T-helper 2 cell treated with Interferon-gamma antibody and Interleukin-4, amounts not matched to agents 5 μg/mL and 100 μg/mL, for 36 hours (primary cell): Measurements from ENCODE around the gene NUDT4.
"Not testable (repeated sequence)": the region's sequence is repeated elsewhere in the genome, so short reads cannot be mapped to it uniquely, and the experiment has no call there.

Source experiments
- DNase-seq: peaks from one replicate; pipeline ENCODE4 v3.0.0; 2021; ENCODE audit warnings: low spot score
- H3K27ac Mint-ChIP-seq: one replicate; pipeline ENCODE4 v1.8.0; 2021; ENCODE audit warnings: mild to moderate bottlenecking, mixed read lengths
- H3K27me3 Mint-ChIP-seq: one replicate; pipeline ENCODE4 v1.8.0; 2021; ENCODE audit warnings: low read depth, mixed read lengths
- H3K36me3 Mint-ChIP-seq: one replicate; pipeline ENCODE4 v1.8.0; 2021; ENCODE audit warnings: low read depth, mixed read lengths
- H3K4me1 Mint-ChIP-seq: one replicate; pipeline ENCODE4 v1.8.0; 2021; ENCODE audit warnings: low read depth, mixed read lengths
- H3K4me3 Mint-ChIP-seq: one replicate; pipeline ENCODE4 v1.8.0; 2022; ENCODE audit warnings: mild to moderate bottlenecking, moderate library complexity, mixed read lengths
- H3K9me3 Mint-ChIP-seq: one replicate; pipeline ENCODE4 v1.8.0; 2021; ENCODE audit warnings: mixed read lengths

NUDT4 gene

GRCh38 chr12:93402333-93403311 is 24.9 kb downstream of the NUDT4 start:
- H3K9me3 Mint-ChIP-seq = no peaks in the 10 kb centered on the region
- no peak for DNase-seq
- no peak overlapping the region for H3K4me3 Mint-ChIP-seq
- peaks cover 2% of the 10 kb centered on the region for H3K4me1 Mint-ChIP-seq
- H3K27ac Mint-ChIP-seq = no peak overlapping the region
- H3K36me3 Mint-ChIP-seq = peaks cover 42% of the 10 kb centered on the region
- no peaks in the 10 kb centered on the region for H3K27me3 Mint-ChIP-seq

DNA sequence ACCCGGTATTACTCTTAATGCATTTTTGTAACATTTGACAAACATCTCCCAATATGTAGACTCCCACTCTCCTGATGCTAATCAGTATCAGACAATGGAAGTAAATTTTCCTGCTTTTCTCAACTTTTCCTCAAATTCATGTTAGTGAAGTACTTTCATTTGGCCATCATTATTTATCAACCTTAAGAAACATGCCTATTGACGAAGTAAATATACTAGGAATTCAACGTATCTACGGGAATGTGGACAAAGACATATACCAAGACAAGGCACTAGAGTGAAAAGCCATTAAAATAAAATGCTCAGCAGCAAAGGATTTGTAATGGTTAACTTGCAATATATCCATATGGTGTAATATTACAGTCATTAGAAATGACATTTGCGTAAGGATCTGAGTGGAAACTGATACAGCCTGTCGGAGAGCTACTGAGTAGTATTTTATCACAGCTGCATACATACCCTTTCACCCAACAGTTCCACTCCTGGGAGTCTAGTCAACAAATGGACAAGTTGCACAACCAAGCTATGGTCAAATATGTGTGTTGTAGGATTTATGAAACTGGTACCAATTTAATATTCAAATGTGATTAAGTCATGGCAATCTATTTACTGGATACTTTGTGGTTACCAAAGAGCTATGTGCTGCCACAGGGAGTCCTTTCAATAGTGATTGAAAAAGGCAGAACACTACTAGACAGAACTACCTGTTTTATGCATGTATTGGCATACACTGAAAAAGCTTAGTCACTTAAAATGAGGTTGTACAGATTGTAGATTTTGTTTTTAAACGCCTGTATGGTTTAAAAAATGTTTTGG is 26.5 kb downstream of the NUDT4 start:
- no peak for DNase-seq
- Mint-ChIP-seq H3K9me3 (no peaks in the 10 kb centered on the region), H3K4me1 (peaks cover 11% of the 10 kb centered on the region), H3K4me3 (no peak overlapping the region), H3K27me3 (no peaks in the 10 kb centered on the region), H3K27ac (no peak overlapping the region), H3K36me3 (peaks cover 47% of the 10 kb centered on the region)

DNA sequence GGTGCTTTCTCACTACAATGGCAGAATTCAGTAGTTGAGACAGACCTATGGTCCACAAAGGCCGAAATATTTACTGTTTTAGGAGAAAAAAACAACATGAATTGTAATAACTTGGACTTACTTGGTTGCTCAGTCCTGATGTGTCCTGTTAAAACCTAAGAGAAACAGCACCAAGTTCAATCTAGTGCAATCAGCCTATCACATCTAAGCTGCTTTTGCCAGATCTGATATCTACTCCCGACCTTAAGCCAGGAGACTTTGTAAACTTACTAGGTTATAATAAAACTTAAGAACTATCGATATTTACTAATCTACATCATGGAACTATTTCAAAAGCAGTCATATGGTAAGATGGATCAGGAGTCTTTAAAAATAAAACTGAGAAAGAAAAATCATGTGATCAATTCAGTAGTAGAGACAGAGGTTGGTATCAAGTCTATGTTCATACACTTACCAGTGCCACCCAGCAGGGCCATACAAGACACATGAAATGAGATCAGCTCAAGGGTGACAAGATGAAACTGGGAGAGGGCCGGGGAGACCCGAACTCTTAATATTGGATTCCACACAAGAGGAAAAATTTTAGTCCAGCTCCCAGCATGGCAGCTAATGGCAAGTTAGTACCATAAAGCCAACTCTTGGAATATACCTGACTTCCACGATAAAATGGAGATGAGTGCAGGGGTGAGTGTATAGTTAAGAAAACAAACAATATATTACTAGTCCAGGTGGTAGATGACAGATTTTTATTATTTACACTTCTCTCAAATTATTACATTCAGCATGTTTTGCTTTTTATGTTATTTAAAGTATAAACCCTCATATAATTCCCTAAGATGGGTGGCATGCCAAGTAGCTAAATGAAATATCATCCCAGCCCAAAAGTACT is 27.5 kb downstream of the NUDT4 start:
- Mint-ChIP-seq H3K4me3 (no peak overlapping the region), H3K4me1 (peaks cover 12% of the 10 kb centered on the region), H3K9me3 (no peaks in the 10 kb centered on the region), H3K36me3 (peaks cover 48% of the 10 kb centered on the region), H3K27me3 (no peaks in the 10 kb centered on the region), H3K27ac (no peak overlapping the region)
- no peak for DNase-seq

GRCh38 chr12:93407054-93407962 is 29.6 kb downstream of the NUDT4 start:
- no peak for DNase-seq
- H3K9me3 Mint-ChIP-seq = no peaks in the 10 kb centered on the region
- peaks cover 23% of the 10 kb centered on the region for H3K4me1 Mint-ChIP-seq
- peaks cover 59% of the 10 kb centered on the region for H3K36me3 Mint-ChIP-seq
- no peaks in the 10 kb centered on the region for H3K27me3 Mint-ChIP-seq
- no peak overlapping the region for H3K4me3 Mint-ChIP-seq
- no peak overlapping the region for H3K27ac Mint-ChIP-seq

- Mint-ChIP-seq H3K27ac (no peak overlapping the region), H3K4me3 (no peak overlapping the region), H3K9me3 (no peaks in the 10 kb centered on the region), H3K36me3 (peaks cover 55% of the 10 kb centered on the region), H3K27me3 (no peaks in the 10 kb centered on the region), H3K4me1 (peaks cover 25% of the 10 kb centered on the region)
- DNase-seq = no peak
Measured at GRCh38 chr12:93407963-93408283, 30.2 kb downstream of the NUDT4 start.

- Mint-ChIP-seq H3K9me3 (no peaks in the 10 kb centered on the region), H3K27ac (no peak overlapping the region), H3K4me3 (no peak overlapping the region), H3K4me1 (peaks cover 31% of the 10 kb centered on the region), H3K27me3 (no peaks in the 10 kb centered on the region), H3K36me3 (peaks cover 56% of the 10 kb centered on the region)
- DNase-seq = no peak
Measured at GRCh38 chr12:93408813-93409212, 31.1 kb downstream of the NUDT4 start.

GRCh38 chr12:93409343-93410187 is 31.8 kb downstream of the NUDT4 start:
- DNase-seq, H3K27me3 Mint-ChIP-seq, H3K27ac Mint-ChIP-seq, H3K9me3 Mint-ChIP-seq, H3K4me3 Mint-ChIP-seq: not testable (repeated sequence)
- Mint-ChIP-seq H3K36me3 (peaks cover 52% of the 10 kb centered on the region), H3K4me1 (peaks cover 34% of the 10 kb centered on the region)

DNA sequence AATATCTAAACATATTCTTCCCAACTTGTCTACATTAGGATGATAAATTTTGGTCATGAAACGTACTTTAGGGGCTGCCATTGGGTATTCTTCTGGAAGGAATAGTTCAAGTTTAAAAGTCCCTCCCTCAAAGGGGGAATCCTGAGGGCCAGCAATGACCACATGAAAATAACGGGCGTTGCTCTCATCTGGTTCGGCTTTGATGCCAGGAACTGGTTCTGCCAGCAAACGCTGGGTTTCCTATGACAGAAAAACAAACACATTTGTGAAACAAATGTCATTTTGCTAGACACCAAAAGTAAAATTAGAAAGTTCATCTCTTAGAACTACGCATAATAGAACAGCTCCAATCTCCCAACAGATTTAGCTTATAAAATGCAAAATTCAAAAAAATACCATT is 33.3 kb downstream of the NUDT4 start:
- not testable (repeated sequence) for H3K9me3 Mint-ChIP-seq, H3K4me3 Mint-ChIP-seq, DNase-seq, H3K27me3 Mint-ChIP-seq
- Mint-ChIP-seq H3K4me1 (peaks cover 47% of the 10 kb centered on the region), H3K36me3 (peaks cover 53% of the 10 kb centered on the region), H3K27ac (peak overlapping the region; percentile 48)

- Mint-ChIP-seq H3K36me3 (peaks cover 43% of the 10 kb centered on the region), H3K4me1 (peaks cover 56% of the 10 kb centered on the region)
- not testable (repeated sequence) for H3K4me3 Mint-ChIP-seq, H3K27ac Mint-ChIP-seq, H3K9me3 Mint-ChIP-seq, DNase-seq, H3K27me3 Mint-ChIP-seq
Measured at GRCh38 chr12:93412396-93412795, 34.7 kb downstream of the NUDT4 start.

GRCh38 chr12:93413064-93413463 is 35.3 kb downstream of the NUDT4 start:
- peaks cover 58% of the 10 kb centered on the region for H3K4me1 Mint-ChIP-seq
- H3K36me3 Mint-ChIP-seq = peaks cover 37% of the 10 kb centered on the region
- H3K9me3 Mint-ChIP-seq = no peaks in the 10 kb centered on the region
- DNase-seq = no peak
- no peak overlapping the region for H3K4me3 Mint-ChIP-seq
- no peaks in the 10 kb centered on the region for H3K27me3 Mint-ChIP-seq
- no peak overlapping the region for H3K27ac Mint-ChIP-seq

- Mint-ChIP-seq H3K36me3 (peaks cover 22% of the 10 kb centered on the region), H3K4me1 (peaks cover 57% of the 10 kb centered on the region), H3K27ac (peak overlapping the region; percentile 32), H3K4me3 (peak overlapping the region; percentile 22), H3K27me3 (no peaks in the 10 kb centered on the region), H3K9me3 (no peaks in the 10 kb centered on the region)
- DNase-seq = no peak
Measured at GRCh38 chr12:93415723-93416464, 38.2 kb downstream of the NUDT4 start.
